Activated CD8-positive, alpha-beta memory T cell treated with anti-CD3 and anti-CD28 coated beads, Interleukin-2, amount 50 U/mL, for 1 hour (primary cell): ENCODE data around the gene ANKS1B.

Experiments
- DNase-seq: peaks from one replicate; pipeline ENCODE4 v3.0.0-alpha.2; 2020; ENCODE audit errors: extremely low read depth

Gene ANKS1B

GRCh38 chr12:99960311-99960710, 24.4 kb downstream of the ANKS1B start:
- no peak for DNase-seq

- DNase-seq, result no peak
These were observed 25.1 kb downstream of the ANKS1B start for GRCh38 chr12:99959549-99960170.

- no peak for DNase-seq
These were observed 26.8 kb downstream of the ANKS1B start for GRCh38 chr12:99957866-99958466.

GRCh38 chr12:99954724-99955123, 30.0 kb downstream of the ANKS1B start:
- DNase-seq, result no peak

GRCh38 chr12:99948370-99948769, 36.4 kb downstream of the ANKS1B start:
- no peak for DNase-seq

- no peak for DNase-seq
These were observed 38.6 kb downstream of the ANKS1B start for GRCh38 chr12:99946131-99946530.

- no peak for DNase-seq
These were observed 49.1 kb downstream of the ANKS1B start for GRCh38 chr12:99935608-99936007.

- no peak for DNase-seq
These were observed 58.1 kb downstream of the ANKS1B start for GRCh38 chr12:99926511-99927169.

GRCh38 chr12:99920353-99920960, 64.3 kb downstream of the ANKS1B start:
- no peak for DNase-seq

- DNase-seq, result no peak
These were observed 66.9 kb downstream of the ANKS1B start for GRCh38 chr12:99917711-99918402.

- DNase-seq, result no peak
These were observed 68.2 kb downstream of the ANKS1B start for GRCh38 chr12:99916555-99916954.

GRCh38 chr12:99915251-99916082, 69.3 kb downstream of the ANKS1B start:
- DNase-seq, result no peak

- no peak for DNase-seq
These were observed 70.5 kb downstream of the ANKS1B start for GRCh38 chr12:99914206-99914605.

GRCh38 chr12:99911967-99912366, 72.8 kb downstream of the ANKS1B start:
- no peak for DNase-seq

GRCh38 chr12:99911081-99911480, 73.7 kb downstream of the ANKS1B start:
- DNase-seq, result no peak

- no peak for DNase-seq
These were observed 74.4 kb downstream of the ANKS1B start for GRCh38 chr12:99910342-99910741.

- DNase-seq, result no peak
These were observed 77.8 kb downstream of the ANKS1B start for GRCh38 chr12:99906786-99907579.

GRCh38 chr12:99901181-99901580, 83.6 kb downstream of the ANKS1B start:
- no peak for DNase-seq

GRCh38 chr12:99898645-99899044, 86.1 kb downstream of the ANKS1B start:
- no peak for DNase-seq

- no peak for DNase-seq
These were observed 105.3 kb downstream of the ANKS1B start for GRCh38 chr12:99879439-99879838.

GRCh38 chr12:99875081-99875480, 109.7 kb downstream of the ANKS1B start:
- no peak for DNase-seq
